GM12801 (cell line): ENCODE results near the gene RSPH10B.
"Not testable (repeated sequence)": the region's sequence is repeated elsewhere in the genome, so short reads cannot be mapped to it uniquely, and the experiment has no call there.

Experiments used
- CTCF ChIP-seq: IDR thresholded peaks from one replicate; pipeline ENCODE4 v1.5.1; 2011; ENCODE audit warnings: control low read depth; ENCODE audit not compliant: insufficient read length; ENCODE audit errors: extremely low read depth

The RSPH10B gene

GRCh38 chr7:5997210-5997808, 26.8 kb upstream of the RSPH10B start:
- no peak for TF ChIP-seq CTCF

GRCh38 chr7:5898480-5899224, 71.8 kb downstream of the RSPH10B start, which contains the start of gene CCZ1:
Gene CCZ1, plus strand, starts transcription at chr7:5898733. Its CDS starts 67 bp downstream, at chr7:5898800.
- not testable (repeated sequence) for TF ChIP-seq CTCF

- TF ChIP-seq CTCF = no peak
These were observed 78.0 kb downstream of the RSPH10B start for GRCh38 chr7:5892498-5892897.
